ENCODE results near the gene ISLR. TPM values are rescaled to one million over a fixed set of nuclear protein-coding genes. Genes with fewer than 3 reads are reported as not detected.
A peak's percentile ranks its signal among the peaks of the same experiment; 100 is the strongest.

ISLR gene
- total and polyA plus RNA-seq, 9 donors: 82.4 to 314 (median 152) TPM

DNA sequence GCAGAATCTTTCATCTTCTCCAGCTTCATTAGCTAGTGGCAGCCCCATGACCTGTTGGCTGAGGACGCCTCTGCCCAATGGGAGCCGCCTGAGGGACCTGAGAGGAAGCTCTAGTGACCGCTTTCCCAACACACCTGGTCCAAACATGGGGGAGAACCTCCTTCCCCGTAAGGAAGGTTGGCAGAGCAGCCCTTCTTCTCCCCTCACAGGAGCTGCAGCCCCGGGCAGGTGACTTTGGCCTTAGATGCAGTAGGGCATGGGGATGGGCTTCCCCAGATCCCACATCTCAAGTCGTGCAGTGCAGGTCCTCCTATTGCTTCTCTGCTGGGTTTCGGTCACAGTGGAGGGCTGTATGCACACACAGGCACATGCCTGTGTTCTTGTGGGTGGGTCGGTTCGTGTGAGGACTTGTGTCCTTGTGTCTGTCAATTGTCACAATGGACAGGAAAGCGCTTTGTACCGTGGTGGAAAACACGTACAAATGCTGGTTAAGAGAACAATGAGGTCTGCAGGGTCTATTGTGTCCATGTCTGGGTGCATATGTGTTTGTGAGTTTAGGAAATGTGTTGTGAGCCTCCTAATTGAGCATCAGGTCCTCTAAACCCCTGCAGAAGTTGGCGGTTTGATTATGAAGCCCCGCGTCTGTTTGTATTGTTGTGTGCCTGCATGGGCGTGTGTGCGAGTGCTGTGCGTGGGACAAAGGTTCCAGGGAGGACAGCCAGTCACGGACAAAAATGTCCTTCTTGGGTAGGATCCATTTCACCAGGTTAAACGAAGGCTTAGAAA is 41.7 kb upstream of the ISLR start:
- TF ChIP-seq, protein P1, sequence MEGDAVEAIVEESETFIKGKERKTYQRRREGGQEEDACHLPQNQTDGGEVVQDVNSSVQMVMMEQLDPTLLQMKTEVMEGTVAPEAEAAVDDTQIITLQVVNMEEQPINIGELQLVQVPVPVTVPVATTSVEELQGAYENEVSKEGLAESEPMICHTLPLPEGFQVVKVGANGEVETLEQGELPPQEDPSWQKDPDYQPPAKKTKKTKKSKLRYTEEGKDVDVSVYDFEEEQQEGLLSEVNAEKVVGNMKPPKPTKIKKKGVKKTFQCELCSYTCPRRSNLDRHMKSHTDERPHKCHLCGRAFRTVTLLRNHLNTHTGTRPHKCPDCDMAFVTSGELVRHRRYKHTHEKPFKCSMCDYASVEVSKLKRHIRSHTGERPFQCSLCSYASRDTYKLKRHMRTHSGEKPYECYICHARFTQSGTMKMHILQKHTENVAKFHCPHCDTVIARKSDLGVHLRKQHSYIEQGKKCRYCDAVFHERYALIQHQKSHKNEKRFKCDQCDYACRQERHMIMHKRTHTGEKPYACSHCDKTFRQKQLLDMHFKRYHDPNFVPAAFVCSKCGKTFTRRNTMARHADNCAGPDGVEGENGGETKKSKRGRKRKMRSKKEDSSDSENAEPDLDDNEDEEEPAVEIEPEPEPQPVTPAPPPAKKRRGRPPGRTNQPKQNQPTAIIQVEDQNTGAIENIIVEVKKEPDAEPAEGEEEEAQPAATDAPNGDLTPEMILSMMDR (IDR thresholded peaks at IDR 0.05): no peak
- TF ChIP-seq EP300 (IDR thresholded peaks at IDR 0.05) (no peak), POLR2A (IDR thresholded peaks at IDR 0.05) (no peak)
- DNase-seq: no peak
- peaks cover 11% of the 10 kb centered on the region for H3K4me1 ChIP-seq (ENCODE audit: insufficient read depth)
- no peak overlapping the region for H3K27ac ChIP-seq
- 59 to 63% (median 62%) methylated on average over 20 of the region's 20 CpGs for WGBS, 3 donors
- H3K9me3 ChIP-seq: peaks cover 0 to 7% of the 10 kb centered on the region in 2 donors
- H3K27me3 ChIP-seq: peaks cover 4% of the 10 kb centered on the region
- intact Hi-C loops (cut with DNase I): loop anchor here in 2 of 4 donors (5.0 kb wide), 2 partner anchors 40 to 85 kb away; partner anchors contain the start of gene ISLR (in 1 of the 2)
- no peaks in the 10 kb centered on the region for H3K36me3 ChIP-seq
- H3K4me3 ChIP-seq: no peak overlapping the region

GRCh38 chr15:74132681-74133651 is 40.5 kb upstream of the ISLR start:
- TF ChIP-seq, protein P1 (IDR thresholded peaks at IDR 0.05): no peak
- no peak for TF ChIP-seq EP300 (IDR thresholded peaks at IDR 0.05)
- no peak for TF ChIP-seq POLR2A (IDR thresholded peaks at IDR 0.05)
- 38 to 57% (median 45%) methylated on average over 89 to 90 of the region's 90 CpGs for WGBS, 3 donors
- DNase-seq: no peak
- no peak overlapping the region for H3K27ac ChIP-seq
- H3K9me3 ChIP-seq: peaks cover 0 to 7% of the 10 kb centered on the region in 2 donors
- intact Hi-C loops (cut with DNase I): loop anchor here in 2 of 4 donors (5.0 kb wide), 2 partner anchors 39 to 84 kb away; partner anchors contain the start of gene ISLR (in 1 of the 2)
- H3K27me3 ChIP-seq: peaks cover 4% of the 10 kb centered on the region
- no peak overlapping the region for H3K4me3 ChIP-seq
- no peaks in the 10 kb centered on the region for H3K36me3 ChIP-seq
- peaks cover 11% of the 10 kb centered on the region for H3K4me1 ChIP-seq (ENCODE audit: insufficient read depth)

GRCh38 chr15:74133694-74134386 is 39.7 kb upstream of the ISLR start:
- no peak overlapping the region for H3K27ac ChIP-seq
- 36 to 56% (median 49%) methylated on average over 70 to 71 of the region's 71 CpGs for WGBS, 3 donors
- intact Hi-C loops (cut with DNase I): loop anchor here in 2 of 4 donors (5.0 kb wide), 2 partner anchors 38 to 83 kb away; partner anchors contain the start of gene ISLR (in 1 of the 2)
- H3K4me3 ChIP-seq: no peak overlapping the region
- no peaks in the 10 kb centered on the region for H3K36me3 ChIP-seq
- peaks cover 0 to 7% of the 10 kb centered on the region in 2 donors for H3K9me3 ChIP-seq
- H3K4me1 ChIP-seq (ENCODE audit: insufficient read depth): peaks cover 11% of the 10 kb centered on the region
- peak in 2 of 5 donors; percentile 14 to 27 for DNase-seq
- TF ChIP-seq EP300 (IDR thresholded peaks at IDR 0.05): no peak
- no peak for TF ChIP-seq POLR2A (IDR thresholded peaks at IDR 0.05)
- TF ChIP-seq, protein P1 (IDR thresholded peaks at IDR 0.05): no peak
- H3K27me3 ChIP-seq: peaks cover 4% of the 10 kb centered on the region

Measured in ovary (tissue), 9 donors.